IMR-90 (cell line): ENCODE results near the gene TXNL1. TPM values are rescaled to one million over a fixed set of nuclear protein-coding genes. Genes with fewer than 3 reads are reported as not detected.

Experiments used
- ATAC-seq: fragments of 200-7000 bp; cut with Tn5 transposase; 2 replicates; pipeline ENCODE4 v1.9.1; 2020; ENCODE audit warnings: low read depth, mild to moderate bottlenecking, moderate library complexity
- BruUV-seq: library from RNA; stranded (reverse); fragments of 400-500 nt; replicated peaks from 2 replicates; lab custom pipeline; 2021; lab: Mats Ljungman, UMichigan
- CTCF ChIA-PET: fragments of 300-600 bp; formaldehyde crosslinking; extraction: SDS; loops from one replicate; lab custom pipeline; 2021; ENCODE audit warnings: antibody characterized with exemption; lab: Yijun Ruan, JAX
- POLR2A ChIA-PET: fragments of 300-600 bp; sonication (Branson Sonifier 250); formaldehyde crosslinking; loops from one replicate; lab custom pipeline; 2022; ENCODE audit warnings: antibody characterized with exemption; ENCODE audit not compliant: unreplicated experiment; lab: Charles Lee
- DNase-seq: peaks from one replicate; pipeline ENCODE4 v3.0.0; 2013
- H2AFZ ChIP-seq: replicated peaks from 2 replicates; pipeline ENCODE3; 2013; ENCODE audit warnings: low read length, mild to moderate bottlenecking; ENCODE audit not compliant: poor library complexity
- H2AK5ac ChIP-seq: 2 replicates; pipeline ENCODE4 v1.6.1; 2013; ENCODE audit warnings: low read depth, low read length, inconsistent platforms
- H2AK9ac ChIP-seq: replicated peaks from 2 replicates; pipeline ENCODE3; 2013; ENCODE audit warnings: mild to moderate bottlenecking, low read depth, low read length, moderate library complexity; ENCODE audit not compliant: poor library complexity
- H2BK120ac ChIP-seq: 2 replicates; pipeline ENCODE4 v1.6.1; 2013; ENCODE audit warnings: low read depth, low read length, inconsistent platforms
- H2BK15ac ChIP-seq: 3 replicates; pipeline ENCODE4 v1.6.1; 2013; ENCODE audit warnings: low read depth, low read length, inconsistent platforms
- H2BK20ac ChIP-seq: 2 replicates; pipeline ENCODE4 v1.6.1; 2013; ENCODE audit warnings: low read depth, mild to moderate bottlenecking, inconsistent platforms, low read length, moderate library complexity
- H2BK5ac ChIP-seq: 2 replicates; pipeline ENCODE4 v1.6.1; 2013; ENCODE audit warnings: mild to moderate bottlenecking, low read depth, low read length, inconsistent platforms; ENCODE audit not compliant: poor library complexity, severe bottlenecking
- H3K14ac ChIP-seq: replicated peaks from 2 replicates; pipeline ENCODE4 v1.6.1; 2013; ENCODE audit warnings: low read depth, low read length, inconsistent platforms
- H3K18ac ChIP-seq: 2 replicates; pipeline ENCODE4 v1.6.1; 2013; ENCODE audit warnings: low read depth, low read length, control low read depth
- H3K23ac ChIP-seq: 2 replicates; pipeline ENCODE4 v1.6.1; 2013; ENCODE audit warnings: low read depth, low read length, inconsistent platforms
- H3K27ac ChIP-seq: 2 replicates; pipeline ENCODE4 v1.5.1; 2013; ENCODE audit warnings: mild to moderate bottlenecking, control low read depth, low read length; ENCODE audit not compliant: insufficient read depth
- H3K27me3 ChIP-seq: 2 replicates; pipeline ENCODE4 v1.6.1; 2013; ENCODE audit warnings: low read length; ENCODE audit not compliant: control insufficient read depth, insufficient read depth
- H3K36me3 ChIP-seq: 2 replicates; pipeline ENCODE4 v1.6.1; 2013; ENCODE audit warnings: low read length, mixed read lengths; ENCODE audit not compliant: control insufficient read depth, insufficient read depth
- H3K4ac ChIP-seq: 2 replicates; pipeline ENCODE4 v1.6.1; 2013; ENCODE audit warnings: low read depth, low read length, inconsistent platforms
- H3K4me1 ChIP-seq: 2 replicates; pipeline ENCODE4 v1.6.1; 2013; ENCODE audit warnings: low read length, mixed read lengths; ENCODE audit not compliant: control insufficient read depth, insufficient read depth
- H3K4me2 ChIP-seq: 2 replicates; pipeline ENCODE4 v1.6.1; 2013; ENCODE audit warnings: low read depth, mild to moderate bottlenecking, control low read depth, low read length, moderate library complexity
- H3K4me3 ChIP-seq: 2 replicates; pipeline ENCODE4 v1.5.1; 2013; ENCODE audit warnings: low read depth, mild to moderate bottlenecking, control low read depth, low read length, moderate library complexity; ENCODE audit not compliant: insufficient read depth
- H3K56ac ChIP-seq: 2 replicates; pipeline ENCODE4 v1.6.1; 2013; ENCODE audit warnings: low read length, inconsistent platforms; ENCODE audit not compliant: insufficient read depth; ENCODE audit errors: extremely low read depth
- H3K79me1 ChIP-seq, 2 experiments: 2 replicates each; pipeline ENCODE4 v1.6.1; 2013; ENCODE audit warnings: low read length in 2 of 2, inconsistent platforms in 1 of 2, low read depth in 1 of 2
- H3K9ac ChIP-seq: 2 replicates; pipeline ENCODE4 v1.6.1; 2013; ENCODE audit warnings: low read depth, low read length, control low read depth
- H3K9me1 ChIP-seq: 2 replicates; pipeline ENCODE4 v1.6.1; 2013; ENCODE audit warnings: low read length, inconsistent platforms; ENCODE audit not compliant: insufficient read depth
- H3K9me3 ChIP-seq: 2 replicates; pipeline ENCODE4 v1.6.1; 2013; ENCODE audit warnings: low read length; ENCODE audit not compliant: control insufficient read depth, insufficient read depth
- H4K20me1 ChIP-seq: 2 replicates; pipeline ENCODE4 v1.6.1; 2013; ENCODE audit warnings: low read length, inconsistent platforms; ENCODE audit not compliant: insufficient read depth
- H4K5ac ChIP-seq: 2 replicates; pipeline ENCODE4 v1.6.1; 2013; ENCODE audit warnings: mild to moderate bottlenecking, low read depth, low read length, control low read depth
- H4K8ac ChIP-seq, 2 experiments: 2 replicates each; pipeline ENCODE4 v1.6.1; 2013; ENCODE audit warnings: low read depth in 2 of 2, low read length in 2 of 2, control low read depth in 1 of 2, inconsistent platforms in 1 of 2
- H4K91ac ChIP-seq: 2 replicates; pipeline ENCODE4 v1.6.1; 2013; ENCODE audit warnings: low read depth, low read length, inconsistent platforms; ENCODE audit not compliant: insufficient read depth
- CEBPB ChIP-seq: IDR thresholded peaks from 2 replicates; pipeline ENCODE4 v1.6.1; 2012; ENCODE audit warnings: low read depth, low read length, improper control_type of control experiment
- FOS ChIP-seq: fragments of 150-350 bp; IDR thresholded peaks from 2 replicates; pipeline ENCODE4 v1.6.1; 2016; ENCODE audit warnings: low read depth, low read length
- MAFK ChIP-seq: IDR thresholded peaks from 2 replicates; pipeline ENCODE4 v1.6.1; 2012; ENCODE audit warnings: low read depth, low read length, improper control_type of control experiment
- MAZ ChIP-seq: IDR thresholded peaks from 2 replicates; pipeline ENCODE4 v1.6.1; 2012; ENCODE audit warnings: low read depth, mild to moderate bottlenecking, low read length, improper control_type of control experiment, moderate library complexity, borderline replicate concordance
- MXI1 ChIP-seq: IDR thresholded peaks from 2 replicates; pipeline ENCODE4 v1.6.1; 2012; ENCODE audit warnings: low read depth, mild to moderate bottlenecking, low read length, moderate library complexity, borderline replicate concordance
- NFE2L2 ChIP-seq: fragments of 150-350 bp; IDR thresholded peaks from 2 replicates; pipeline ENCODE4 v1.6.1; 2016; ENCODE audit warnings: low read depth, mild to moderate bottlenecking, low read length
- POLR2A ChIP-seq: IDR thresholded peaks from 2 replicates; pipeline ENCODE4 v1.6.1; 2012; ENCODE audit warnings: mild to moderate bottlenecking, low read depth, low read length
- RAD21 ChIP-seq: IDR thresholded peaks from 2 replicates; pipeline ENCODE4 v1.6.1; 2012; ENCODE audit warnings: low read length, improper control_type of control experiment
- RCOR1 ChIP-seq: IDR thresholded peaks from 2 replicates; pipeline ENCODE4 v1.6.1; 2012; ENCODE audit warnings: mild to moderate bottlenecking, low read length, improper control_type of control experiment; ENCODE audit not compliant: insufficient replicate concordance
- RFX5 ChIP-seq: IDR thresholded peaks from 2 replicates; pipeline ENCODE4 v1.8.0; 2012; ENCODE audit warnings: low read depth, mild to moderate bottlenecking, low read length, moderate library complexity
- SMC3 ChIP-seq: fragments of 150-350 bp; IDR thresholded peaks from 2 replicates; pipeline ENCODE4 v1.6.1; 2016; ENCODE audit warnings: low read depth, mild to moderate bottlenecking, antibody characterized with exemption, low read length, moderate library complexity
- whole genome bisulfite sequencing, 2 experiments: methylation state at CpG; one replicate each; pipeline versions ENCODE4 v1.1.5 to v1.1.7; 2013; ENCODE audit warnings: missing lambda C conversion rate in 2 of 2; ENCODE audit not compliant: insufficient read length in 1 of 2; ENCODE audit errors: extremely low coverage in 2 of 2; 5-methylcytosine and 5-hydroxymethylcytosine counted together
- dilution Hi-C: fragments of 300-500 bp; cut with HindIII; formaldehyde crosslinking; loops from one replicate; pipeline ENCODE4 v1.14.3; 2018; ENCODE audit warnings: low sequenced_read_pairs; ENCODE audit not compliant: unreplicated experiment
- in situ Hi-C: fragments of 300-500 bp; cut with MboI; formaldehyde crosslinking; loops from 3 replicates; pipeline ENCODE4 v1.14.3; 2019; ENCODE audit warnings: low sequenced_read_pairs, inconsistent platforms, mixed read lengths
- intact Hi-C: fragments of 100-400 bp; cut with micrococcal nuclease; formaldehyde crosslinking; loops from 2 replicates; pipeline ENCODE4 v1.10.0; 2022
- polyA plus RNA-seq, 3 experiments: library from polyadenylated mRNA; depleted of rRNA; stranded (reverse); fragments of >200 nt; gene quantifications; 2 replicates each; pipeline ENCODE4 v1.2.3, GENCODE V29; 2012; ENCODE audit warnings: low replicate concordance in 1 of 3
- total RNA-seq: library from RNA; depleted of rRNA; stranded (reverse); fragments of >200 nt; gene quantifications from 2 replicates; pipeline ENCODE4 v1.2.3, GENCODE V29; 2012
- TF ChIP-seq, protein P1 (sequence below): conservative IDR thresholded peaks from 2 replicates; pipeline ENCODE4 v1.5.1; 2012; ENCODE audit warnings: mild to moderate bottlenecking, low read depth, low read length, improper control_type of control experiment
- TF ChIP-seq, protein P2 (sequence below): fragments of 150-350 bp; IDR thresholded peaks from 2 replicates; pipeline ENCODE4 v1.6.1; 2017; ENCODE audit warnings: mild to moderate bottlenecking, antibody characterized with exemption, low read length, low read depth
- TF ChIP-seq, protein P3 (sequence below): fragments of 150-350 bp; IDR thresholded peaks from 2 replicates; pipeline ENCODE4 v1.6.1; 2016; ENCODE audit warnings: low read depth, mild to moderate bottlenecking, low read length, moderate library complexity, borderline replicate concordance

TXNL1 gene
- total and polyA plus RNA-seq, 2 of the 4 experiments (the other 2 are of a cell fraction): 38.7 to 62.5 TPM

DNA sequence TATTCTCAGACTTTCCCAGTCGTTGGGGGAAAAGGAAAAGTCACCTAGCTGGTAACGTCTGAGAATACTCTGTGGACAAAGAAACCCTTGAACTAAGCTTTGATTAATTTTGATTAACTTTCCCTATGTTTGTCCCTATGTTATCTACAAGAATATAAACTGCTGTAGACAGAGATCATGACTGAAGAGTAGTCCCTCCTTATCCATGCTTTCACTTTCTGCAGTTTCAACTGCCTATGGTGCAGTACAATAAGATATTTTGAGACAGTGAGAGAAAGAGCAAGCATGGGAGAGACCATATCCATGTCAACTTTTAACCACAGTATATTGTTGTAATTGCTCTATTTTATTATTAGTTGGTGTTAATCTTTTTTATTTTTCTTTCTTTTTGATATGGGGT, 31.8 kb downstream of the TXNL1 start (continued):
- TF ChIP-seq MAZ (no peak), MXI1 (no peak), POLR2A (no peak)

DNA sequence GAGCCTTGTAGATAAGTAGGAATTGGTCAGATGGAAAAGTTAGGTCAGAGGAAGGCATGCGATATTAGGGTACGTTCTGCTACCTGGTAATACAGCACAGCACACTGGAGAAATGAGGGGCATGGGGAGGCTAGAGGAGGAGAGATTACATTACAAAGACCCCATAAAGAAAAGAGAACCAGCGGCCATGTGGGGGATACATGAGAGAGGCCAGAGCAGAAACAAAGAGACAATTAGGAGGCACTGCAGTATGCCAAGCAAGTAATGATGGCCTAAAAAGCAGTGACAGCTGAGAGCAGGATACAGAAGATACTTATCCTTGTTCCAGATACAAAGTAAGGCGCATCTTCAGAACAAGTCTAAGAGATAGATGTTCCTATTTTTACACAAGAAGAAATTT, 40.0 kb downstream of the TXNL1 start:
- H2BK15ac ChIP-seq: no peak overlapping the region; the same call in 2 of the 3 replicates
- H3K4me1 ChIP-seq: no peaks in the 10 kb centered on the region
- ATAC-seq (no peak), DNase-seq (no peak)
- POLR2A ChIA-PET: no interaction called here
- H3K9ac ChIP-seq: no peak overlapping the region
- no peaks in the 10 kb centered on the region; the same call in 1 of the 2 replicates for H3K9me3 ChIP-seq
- H2BK20ac ChIP-seq: no peak overlapping the region
- no peak overlapping the region for H2BK120ac ChIP-seq
- H3K56ac ChIP-seq: no peak overlapping the region
- no peak overlapping the region for H3K23ac ChIP-seq
- no peak overlapping the region for H2BK5ac ChIP-seq
- intact Hi-C loops (no loop called here), dilution Hi-C loops (no loop called here), in situ Hi-C loops (loop anchor here (25.0 kb wide), 1 partner anchor 1486 kb away; no protein-coding TSS in a partner anchor)
- no peaks in the 10 kb centered on the region for H3K79me1 ChIP-seq
- no peaks in the 10 kb centered on the region for H3K9me1 ChIP-seq
- no peak overlapping the region for H4K8ac ChIP-seq
- no peak overlapping the region for H3K4me3 ChIP-seq
- no peak overlapping the region for H3K4ac ChIP-seq
- no peak overlapping the region for H2AK5ac ChIP-seq
- no peak overlapping the region for H3K4me2 ChIP-seq
- H4K5ac ChIP-seq: no peak overlapping the region
- no peaks in the 10 kb centered on the region for H3K27me3 ChIP-seq
- H3K36me3 ChIP-seq: peaks cover 5% of the 10 kb centered on the region
- H4K91ac ChIP-seq: no peak overlapping the region
- no TSS peak for BruUV-seq
- no peak overlapping the region for H2AFZ ChIP-seq
- no CpG with 5 or more reads among the region's 4 CpGs for WGBS, 2 experiments
- TF ChIP-seq, protein P1, sequence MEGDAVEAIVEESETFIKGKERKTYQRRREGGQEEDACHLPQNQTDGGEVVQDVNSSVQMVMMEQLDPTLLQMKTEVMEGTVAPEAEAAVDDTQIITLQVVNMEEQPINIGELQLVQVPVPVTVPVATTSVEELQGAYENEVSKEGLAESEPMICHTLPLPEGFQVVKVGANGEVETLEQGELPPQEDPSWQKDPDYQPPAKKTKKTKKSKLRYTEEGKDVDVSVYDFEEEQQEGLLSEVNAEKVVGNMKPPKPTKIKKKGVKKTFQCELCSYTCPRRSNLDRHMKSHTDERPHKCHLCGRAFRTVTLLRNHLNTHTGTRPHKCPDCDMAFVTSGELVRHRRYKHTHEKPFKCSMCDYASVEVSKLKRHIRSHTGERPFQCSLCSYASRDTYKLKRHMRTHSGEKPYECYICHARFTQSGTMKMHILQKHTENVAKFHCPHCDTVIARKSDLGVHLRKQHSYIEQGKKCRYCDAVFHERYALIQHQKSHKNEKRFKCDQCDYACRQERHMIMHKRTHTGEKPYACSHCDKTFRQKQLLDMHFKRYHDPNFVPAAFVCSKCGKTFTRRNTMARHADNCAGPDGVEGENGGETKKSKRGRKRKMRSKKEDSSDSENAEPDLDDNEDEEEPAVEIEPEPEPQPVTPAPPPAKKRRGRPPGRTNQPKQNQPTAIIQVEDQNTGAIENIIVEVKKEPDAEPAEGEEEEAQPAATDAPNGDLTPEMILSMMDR: no peak
- TF ChIP-seq RFX5: no peak
- no peak for TF ChIP-seq CEBPB
- no peak for TF ChIP-seq SMC3
- no peak for TF ChIP-seq NFE2L2
- TF ChIP-seq RCOR1: no peak
- TF ChIP-seq, protein P2, sequence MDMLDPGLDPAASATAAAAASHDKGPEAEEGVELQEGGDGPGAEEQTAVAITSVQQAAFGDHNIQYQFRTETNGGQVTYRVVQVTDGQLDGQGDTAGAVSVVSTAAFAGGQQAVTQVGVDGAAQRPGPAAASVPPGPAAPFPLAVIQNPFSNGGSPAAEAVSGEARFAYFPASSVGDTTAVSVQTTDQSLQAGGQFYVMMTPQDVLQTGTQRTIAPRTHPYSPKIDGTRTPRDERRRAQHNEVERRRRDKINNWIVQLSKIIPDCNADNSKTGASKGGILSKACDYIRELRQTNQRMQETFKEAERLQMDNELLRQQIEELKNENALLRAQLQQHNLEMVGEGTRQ: no peak
- no peak for TF ChIP-seq MXI1
- no peak for TF ChIP-seq RAD21
- no peak for TF ChIP-seq POLR2A
- TF ChIP-seq MAFK: no peak
- TF ChIP-seq FOS: no peak
- TF ChIP-seq, protein P3, sequence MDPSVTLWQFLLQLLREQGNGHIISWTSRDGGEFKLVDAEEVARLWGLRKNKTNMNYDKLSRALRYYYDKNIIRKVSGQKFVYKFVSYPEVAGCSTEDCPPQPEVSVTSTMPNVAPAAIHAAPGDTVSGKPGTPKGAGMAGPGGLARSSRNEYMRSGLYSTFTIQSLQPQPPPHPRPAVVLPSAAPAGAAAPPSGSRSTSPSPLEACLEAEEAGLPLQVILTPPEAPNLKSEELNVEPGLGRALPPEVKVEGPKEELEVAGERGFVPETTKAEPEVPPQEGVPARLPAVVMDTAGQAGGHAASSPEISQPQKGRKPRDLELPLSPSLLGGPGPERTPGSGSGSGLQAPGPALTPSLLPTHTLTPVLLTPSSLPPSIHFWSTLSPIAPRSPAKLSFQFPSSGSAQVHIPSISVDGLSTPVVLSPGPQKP: no peak
- TF ChIP-seq MAZ: no peak
- CTCF ChIA-PET: no interaction called here
- H3K18ac ChIP-seq: no peak overlapping the region
- no peak overlapping the region for H2AK9ac ChIP-seq
- H3K27ac ChIP-seq: no peak overlapping the region
- H4K20me1 ChIP-seq: no peaks in the 10 kb centered on the region
- no peak overlapping the region for H3K14ac ChIP-seq
